COR-L47 (cell line): ENCODE measurements around the gene SPDYE1.
A peak's percentile ranks its signal among the peaks of the same experiment; 100 is the strongest.
"Not testable (repeated sequence)": the region's sequence is repeated elsewhere in the genome, so short reads cannot be mapped to it uniquely, and the experiment has no call there.

ENCODE experiments used
- DNase-seq: peaks from one replicate; lab custom pipeline; 2025; lab: John Stamatoyannopoulos, UW

SPDYE1 gene, protein sequence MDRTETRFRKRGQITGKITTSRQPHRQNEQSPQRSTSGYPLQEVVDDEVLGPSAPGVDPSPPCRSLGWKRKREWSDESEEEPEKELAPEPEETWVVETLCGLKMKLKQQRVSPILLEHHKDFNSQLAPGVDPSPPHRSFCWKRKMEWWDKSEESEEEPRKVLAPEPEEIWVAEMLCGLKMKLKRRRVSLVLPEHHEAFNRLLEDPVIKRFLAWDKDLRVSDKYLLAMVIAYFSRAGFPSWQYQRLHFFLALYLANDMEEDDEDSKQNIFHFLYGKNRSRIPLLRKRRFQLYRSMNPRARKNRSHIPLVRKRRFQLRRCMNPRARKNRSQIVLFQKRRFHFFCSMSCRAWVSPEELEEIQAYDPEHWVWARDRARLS

DNA sequence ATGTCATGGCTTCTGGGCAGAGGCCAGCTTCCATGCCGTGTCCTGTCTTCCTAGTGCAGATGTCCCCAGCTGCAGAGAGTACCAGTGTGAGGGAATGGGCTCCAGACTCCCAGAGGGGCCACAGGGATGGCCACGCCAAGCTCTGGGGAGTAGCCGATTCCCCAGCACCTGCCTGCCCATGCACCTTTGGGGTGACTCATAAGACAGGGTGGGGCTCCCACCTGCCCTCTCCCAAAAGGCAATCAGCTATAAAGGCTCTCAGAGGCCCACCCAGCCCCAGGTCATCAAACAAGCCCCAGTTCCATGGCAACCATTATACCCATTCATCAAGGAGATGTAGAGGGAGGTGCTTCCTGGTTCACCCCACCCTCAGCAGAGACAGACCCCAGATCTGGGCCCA, at the start of gene SPDYE1:
TSS of gene SPDYE1 (plus strand) at position 366 of the 400 bp plus-strand sequence. CDS start 2,053 bp downstream, outside the sequence.
- not testable (repeated sequence) for DNase-seq

GRCh38 chr7:43952028-43952427, 45.7 kb upstream of the SPDYE1 start:
- DNase-seq, result no peak

DNA sequence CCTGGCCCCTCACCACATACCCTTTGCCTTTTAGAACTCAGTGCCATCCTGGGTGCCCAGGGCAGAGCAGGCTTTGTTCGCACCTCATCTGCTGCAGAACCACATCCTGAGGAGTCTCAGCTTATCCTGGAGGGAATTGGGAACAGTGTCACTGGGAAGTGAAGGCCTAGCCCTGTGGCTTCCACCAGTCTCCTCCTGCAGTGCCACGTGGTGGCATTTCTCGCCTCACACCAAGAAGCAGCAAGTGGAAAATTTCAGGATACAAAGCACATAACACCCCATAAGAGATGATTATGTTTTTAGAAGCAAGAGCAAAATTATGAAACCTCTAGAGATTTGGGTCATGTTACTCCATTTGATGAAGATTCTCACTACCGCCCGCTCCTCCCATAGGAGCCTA, 44.6 kb upstream of the SPDYE1 start:
- DNase-seq, result no peak

DNA sequence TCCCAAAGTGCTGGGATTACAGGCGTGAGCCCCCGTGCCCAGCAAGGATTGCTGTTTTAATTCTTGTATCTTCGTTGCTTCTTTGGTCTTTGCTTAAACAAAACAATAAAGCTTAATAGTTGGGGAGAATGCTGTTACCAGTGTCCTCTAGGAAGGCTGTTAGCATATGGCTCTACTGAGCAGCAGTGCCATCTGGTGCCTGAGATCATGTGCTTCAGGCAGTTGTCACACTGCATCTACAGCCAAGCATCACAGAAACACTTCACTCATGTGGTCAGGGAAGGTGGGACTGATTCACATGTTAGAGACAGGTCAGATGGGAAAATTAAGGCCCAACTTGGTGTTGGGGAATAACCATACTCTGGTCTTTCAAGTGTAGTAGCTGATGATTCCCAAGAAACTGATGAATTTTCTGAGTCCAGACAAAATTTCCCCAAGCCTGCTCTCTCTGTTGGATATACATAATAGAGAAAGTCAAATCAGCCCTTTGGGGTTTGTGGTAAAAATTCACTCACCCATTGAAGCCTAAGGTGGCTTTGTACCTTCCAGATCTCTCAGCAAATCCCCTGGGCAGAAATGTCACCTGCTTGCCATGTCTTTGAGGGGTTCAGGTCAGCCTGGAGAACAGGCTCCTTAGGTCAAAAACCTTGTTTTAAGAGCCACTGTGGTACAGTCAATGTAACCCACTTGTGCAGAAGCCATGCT, 43.0 kb upstream of the SPDYE1 start:
- peak; percentile 12 for DNase-seq

- no peak for DNase-seq
Observed at GRCh38 chr7:43956027-43956426, 41.7 kb upstream of the SPDYE1 start.

GRCh38 chr7:43960933-43961332, 36.8 kb upstream of the SPDYE1 start:
- DNase-seq, result no peak

- DNase-seq, result not testable (repeated sequence)
Observed at GRCh38 chr7:43966392-43966791, 31.3 kb upstream of the SPDYE1 start.

GRCh38 chr7:43968172-43969040, 29.3 kb upstream of the SPDYE1 start:
- DNase-seq, result not testable (repeated sequence)

- DNase-seq, result not testable (repeated sequence)
Observed at GRCh38 chr7:43969586-43969985, 28.1 kb upstream of the SPDYE1 start.

- not testable (repeated sequence) for DNase-seq
Observed at GRCh38 chr7:43970698-43971097, 27.0 kb upstream of the SPDYE1 start.

DNA sequence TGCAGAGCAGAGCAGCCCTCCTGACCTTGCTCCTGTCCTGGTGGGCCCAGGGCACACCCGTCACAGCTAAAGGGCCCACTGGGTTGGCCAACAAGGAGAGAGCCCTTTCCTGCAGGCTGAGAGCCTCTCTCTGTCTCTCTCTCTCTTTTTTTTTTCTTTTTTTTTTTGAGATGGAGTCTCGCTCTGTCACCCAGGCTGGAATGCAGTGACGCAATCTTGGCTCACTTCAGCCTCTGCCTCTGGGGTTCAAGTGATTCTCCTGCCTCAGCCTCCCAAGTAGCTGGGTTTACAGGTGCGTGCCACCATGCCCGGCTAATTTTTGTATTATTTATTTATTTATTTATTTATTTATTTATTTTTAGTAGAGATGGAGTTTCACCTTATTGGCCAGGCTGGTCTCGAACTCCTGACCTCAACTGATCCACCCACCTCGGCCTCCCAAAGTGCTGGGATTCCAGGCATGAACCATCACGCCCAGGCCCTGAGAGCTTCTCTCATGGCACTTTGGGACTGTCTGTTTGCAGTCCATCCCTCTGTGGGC, 23.6 kb upstream of the SPDYE1 start:
- not testable (repeated sequence) for DNase-seq

GRCh38 chr7:43974725-43975482, 22.8 kb upstream of the SPDYE1 start:
- DNase-seq, result not testable (repeated sequence)

GRCh38 chr7:43977525-43977924, 20.2 kb upstream of the SPDYE1 start:
- DNase-seq, result no peak

- DNase-seq, result not testable (repeated sequence)
Observed at GRCh38 chr7:43978102-43978501, 19.6 kb upstream of the SPDYE1 start.

DNA sequence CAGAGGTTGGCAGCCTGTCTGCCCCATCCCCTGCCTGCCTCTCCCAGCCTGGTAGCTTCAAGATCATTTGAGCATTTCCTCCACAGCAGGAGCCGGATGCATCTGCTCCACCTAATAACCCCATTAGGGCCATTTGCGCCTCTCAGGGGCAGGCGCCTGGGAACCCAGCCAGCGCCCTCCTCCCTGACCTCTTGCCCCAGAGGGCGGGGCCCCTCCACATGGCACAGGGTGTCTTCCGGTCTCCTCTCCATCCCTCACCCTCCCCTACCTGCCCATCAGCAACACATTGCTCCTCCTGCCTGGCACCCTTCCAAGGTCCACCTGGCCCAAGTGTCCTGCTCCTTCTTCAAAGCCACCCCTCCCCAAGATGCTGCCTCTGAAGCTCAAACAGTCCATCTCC, 14.8 kb upstream of the SPDYE1 start:
- not testable (repeated sequence) for DNase-seq

GRCh38 chr7:43983736-43984135, 14.0 kb upstream of the SPDYE1 start:
- DNase-seq, result not testable (repeated sequence)

- not testable (repeated sequence) for DNase-seq
Observed at GRCh38 chr7:43985904-43986864, 11.5 kb upstream of the SPDYE1 start.

DNA sequence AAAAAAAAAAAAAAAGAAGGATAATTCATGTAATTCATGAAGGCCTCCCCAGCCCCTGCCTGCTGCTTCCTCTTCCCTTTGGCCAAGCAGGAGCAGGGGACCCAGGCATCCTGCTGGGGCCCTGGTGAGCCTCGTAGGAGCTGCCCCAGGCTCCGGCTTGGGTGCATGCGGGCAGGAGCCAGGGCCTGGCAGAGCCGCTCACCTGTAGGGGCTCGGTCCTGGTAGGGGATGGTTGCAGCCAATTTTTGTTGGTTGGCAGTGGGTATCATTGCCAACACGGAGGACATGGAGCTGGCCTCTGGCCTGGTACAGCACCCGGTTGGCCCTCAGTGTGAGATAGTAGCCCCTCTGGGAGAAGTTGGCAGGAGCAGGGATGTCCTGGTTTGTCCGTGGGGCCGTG, 10.2 kb upstream of the SPDYE1 start:
- not testable (repeated sequence) for DNase-seq

- not testable (repeated sequence) for DNase-seq
Observed at GRCh38 chr7:43990011-43990585, 7.6 kb upstream of the SPDYE1 start.

- DNase-seq, result not testable (repeated sequence)
Observed at GRCh38 chr7:43990829-43991228, 6.9 kb upstream of the SPDYE1 start.
